Activated T-helper 1 cell treated with anti-CD3 and anti-CD28 coated beads, Interleukin-12 subunit alpha, Interleukin-12 subunit beta, Interleukin-2, Interleukin-4 antibody, amounts not matched to agents 30 ng/mL and 10 ng/mL and 1 ng/mL, durations not matched to agents 14 hours and 24 hours and 36 hours (primary cell): ENCODE data around the gene GIMAP8. TPM values are rescaled to one million over a fixed set of nuclear protein-coding genes. Genes with fewer than 3 reads are reported as not detected.

Experiments
- DNase-seq: peaks from one replicate; pipeline ENCODE4 v3.0.0; 2021; ENCODE audit warnings: low spot score
- H3K27ac Mint-ChIP-seq: one replicate; pipeline ENCODE4 v1.8.0; 2021; ENCODE audit warnings: mild to moderate bottlenecking, mixed read lengths
- H3K27me3 Mint-ChIP-seq: one replicate; pipeline ENCODE4 v1.8.0; 2022; ENCODE audit warnings: mild to moderate bottlenecking, moderate library complexity, mixed read lengths; ENCODE audit not compliant: insufficient read depth
- H3K36me3 Mint-ChIP-seq: one replicate; pipeline ENCODE4 v1.8.0; 2021; ENCODE audit warnings: low read depth, mixed read lengths
- H3K4me1 Mint-ChIP-seq: one replicate; pipeline ENCODE4 v1.8.0; 2021; ENCODE audit warnings: low read depth, mixed read lengths
- H3K4me3 Mint-ChIP-seq: one replicate; pipeline ENCODE4 v1.8.0; 2021; ENCODE audit warnings: mild to moderate bottlenecking, moderate library complexity, mixed read lengths
- H3K9me3 Mint-ChIP-seq: one replicate; pipeline ENCODE4 v1.8.0; 2021; ENCODE audit warnings: mixed read lengths
- intact Hi-C: fragments of 100-400 bp; cut with micrococcal nuclease; formaldehyde crosslinking; loops from one replicate; pipeline ENCODE4 v1.15.1; 2024
- total RNA-seq: library from RNA; stranded (reverse); gene quantifications from 2 replicates; pipeline ENCODE4 v1.2.3, GENCODE V29; 2022

The GIMAP8 gene
- total RNA-seq, 1 donor from 2014 or later, result 9.4 TPM

DNA sequence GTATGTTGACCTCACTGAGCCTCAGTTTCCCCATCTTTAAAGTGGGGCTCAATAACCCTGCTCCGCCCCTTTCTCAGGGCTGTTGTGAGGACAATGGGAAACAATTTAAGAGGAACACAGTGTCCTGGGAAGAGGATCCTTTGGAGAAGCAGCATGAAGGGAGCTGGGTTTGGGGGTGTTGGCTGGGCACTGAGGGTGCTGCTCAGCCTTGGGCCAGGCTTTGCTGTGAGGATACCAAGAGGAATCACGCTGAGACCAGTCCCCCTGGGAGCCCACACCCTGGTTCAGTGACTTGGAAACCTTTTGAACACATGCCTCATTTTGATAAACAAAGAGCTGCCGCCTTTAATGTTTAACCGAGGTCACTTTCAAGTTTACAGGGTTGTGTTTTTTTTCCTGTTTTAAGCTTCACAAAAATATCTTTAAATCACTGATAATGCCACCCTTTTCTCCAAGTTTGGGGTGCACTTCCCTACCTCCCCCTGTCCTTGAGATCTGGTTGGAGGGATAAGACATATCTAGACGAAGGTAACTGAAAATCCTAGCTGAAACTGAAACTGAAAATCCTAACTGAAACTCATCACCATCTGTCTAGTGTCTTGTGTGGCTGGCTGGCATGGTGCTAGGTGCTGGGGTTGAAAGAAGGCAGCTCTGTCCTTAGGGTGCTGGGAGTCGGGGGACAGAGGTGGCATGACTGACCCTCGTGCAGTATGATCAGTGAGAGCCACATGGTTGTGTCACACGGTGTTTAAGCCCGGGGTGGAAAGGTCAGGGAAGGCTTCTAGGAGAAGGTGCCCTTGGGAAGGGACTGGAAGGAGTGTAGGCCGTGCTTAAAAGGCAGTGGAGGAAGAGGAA, 43.6 kb upstream of the GIMAP8 start:
- DNase-seq, result peak; percentile 33
- intact Hi-C loops, result loop anchor here (1.0 to 10.0 kb wide), 3 partner anchors 15 to 611 kb away; partner anchors contain the start of gene ATP6V0E2
- peaks cover 22% of the 10 kb centered on the region for H3K36me3 Mint-ChIP-seq
- H3K9me3 Mint-ChIP-seq, result no peaks in the 10 kb centered on the region
- peaks cover 52% of the 10 kb centered on the region for H3K4me1 Mint-ChIP-seq
- peak overlapping the region; percentile 95 for H3K27ac Mint-ChIP-seq
- H3K4me3 Mint-ChIP-seq, result peak overlapping the region; percentile 95
- no peaks in the 10 kb centered on the region for H3K27me3 Mint-ChIP-seq

DNA sequence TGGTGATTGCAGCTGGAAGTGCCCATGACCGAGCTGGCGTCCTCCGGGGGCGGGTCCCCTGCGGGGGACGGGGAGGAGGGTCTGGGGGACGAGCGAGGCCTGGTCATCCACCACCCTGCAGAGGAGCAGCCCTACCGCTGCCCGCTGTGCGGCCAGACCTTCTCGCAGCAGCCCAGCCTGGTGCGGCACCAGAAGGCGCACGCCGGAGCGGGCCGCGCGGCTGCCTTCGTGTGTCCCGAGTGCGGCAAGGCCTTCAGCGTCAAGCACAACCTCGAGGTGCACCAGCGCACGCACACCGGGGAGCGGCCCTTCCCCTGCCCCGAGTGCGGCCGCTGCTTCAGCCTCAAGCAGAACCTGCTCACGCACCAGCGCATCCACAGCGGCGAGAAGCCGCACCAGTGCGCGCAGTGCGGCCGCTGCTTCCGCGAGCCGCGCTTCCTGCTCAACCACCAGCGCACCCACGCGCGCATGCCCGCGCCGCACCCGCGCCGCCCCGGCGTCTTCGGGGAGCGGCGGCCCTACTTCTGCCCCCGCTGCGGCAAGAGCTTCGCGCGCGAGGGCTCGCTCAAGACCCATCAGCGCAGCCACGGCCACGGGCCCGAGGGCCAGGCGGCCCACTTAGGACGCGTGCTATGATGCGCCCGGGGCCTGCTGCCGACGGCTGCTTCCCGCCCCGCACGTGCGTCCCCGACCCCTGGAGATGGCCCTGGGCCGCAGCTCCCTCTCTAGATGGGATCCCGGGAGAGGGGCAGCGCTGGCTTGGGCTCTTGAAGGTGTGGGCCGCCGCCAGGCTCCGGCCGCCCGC, 42.6 kb upstream of the GIMAP8 start:
- H3K27ac Mint-ChIP-seq, result no peak overlapping the region
- no peaks in the 10 kb centered on the region for H3K9me3 Mint-ChIP-seq
- intact Hi-C loops, result loop anchor here (1.0 to 10.0 kb wide), 3 partner anchors 14 to 610 kb away; partner anchors contain the start of gene ATP6V0E2
- H3K27me3 Mint-ChIP-seq, result no peaks in the 10 kb centered on the region
- H3K4me1 Mint-ChIP-seq, result peaks cover 46% of the 10 kb centered on the region
- peaks cover 25% of the 10 kb centered on the region for H3K36me3 Mint-ChIP-seq
- DNase-seq, result no peak
- no peak overlapping the region for H3K4me3 Mint-ChIP-seq

DNA sequence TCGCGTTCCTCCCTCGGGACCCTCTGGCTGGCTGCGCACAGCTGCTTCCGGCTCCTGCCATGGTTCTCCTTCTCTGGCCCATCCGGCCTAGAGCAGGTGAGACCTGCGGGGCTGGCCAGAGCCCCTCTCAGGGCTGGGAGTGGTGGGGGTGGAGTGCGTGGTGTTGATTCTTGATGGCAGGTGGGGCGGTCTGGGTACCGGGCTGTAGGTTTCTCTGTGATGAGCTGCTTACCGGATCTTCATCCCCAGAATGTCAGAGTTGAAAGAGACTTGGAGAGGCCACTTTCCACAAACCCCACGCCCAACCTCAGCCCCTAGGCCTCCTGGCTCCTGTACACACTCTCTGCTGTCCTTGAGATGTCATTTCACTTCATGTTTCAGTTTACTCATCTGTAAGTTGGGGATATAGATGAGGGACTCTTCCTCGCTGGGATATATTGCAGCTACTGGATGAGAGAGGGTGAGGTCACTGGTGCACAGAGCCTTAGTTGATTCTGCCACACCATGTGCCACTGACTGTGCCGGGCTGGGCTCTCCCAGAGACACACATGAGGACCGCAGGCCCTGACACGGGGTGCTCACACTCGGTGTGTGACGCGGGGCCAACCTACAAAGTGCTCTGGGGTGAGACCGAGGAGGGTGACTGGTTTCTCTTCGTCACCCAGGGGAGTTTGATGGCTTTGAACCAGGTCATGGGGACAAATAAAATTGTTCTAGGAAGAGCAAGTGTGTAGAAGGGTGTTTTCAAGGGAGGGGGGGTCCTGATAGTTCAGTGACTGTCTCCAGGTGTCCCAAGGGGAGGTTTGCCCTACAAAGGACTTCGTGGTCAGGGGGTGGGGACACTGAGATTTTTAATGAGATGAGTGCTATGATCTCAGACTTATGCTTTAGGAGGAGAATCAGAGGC, 41.8 kb upstream of the GIMAP8 start:
- Mint-ChIP-seq H3K36me3 (peaks cover 28% of the 10 kb centered on the region), H3K9me3 (no peaks in the 10 kb centered on the region), H3K27me3 (peaks cover 1% of the 10 kb centered on the region), H3K4me3 (no peak overlapping the region), H3K27ac (peak overlapping the region; percentile 15), H3K4me1 (peaks cover 37% of the 10 kb centered on the region)
- intact Hi-C loops, result loop anchor here (5.0 to 10.0 kb wide), 2 partner anchors 534 to 609 kb away; partner anchors contain the start of gene ATP6V0E2
- DNase-seq, result no peak

DNA sequence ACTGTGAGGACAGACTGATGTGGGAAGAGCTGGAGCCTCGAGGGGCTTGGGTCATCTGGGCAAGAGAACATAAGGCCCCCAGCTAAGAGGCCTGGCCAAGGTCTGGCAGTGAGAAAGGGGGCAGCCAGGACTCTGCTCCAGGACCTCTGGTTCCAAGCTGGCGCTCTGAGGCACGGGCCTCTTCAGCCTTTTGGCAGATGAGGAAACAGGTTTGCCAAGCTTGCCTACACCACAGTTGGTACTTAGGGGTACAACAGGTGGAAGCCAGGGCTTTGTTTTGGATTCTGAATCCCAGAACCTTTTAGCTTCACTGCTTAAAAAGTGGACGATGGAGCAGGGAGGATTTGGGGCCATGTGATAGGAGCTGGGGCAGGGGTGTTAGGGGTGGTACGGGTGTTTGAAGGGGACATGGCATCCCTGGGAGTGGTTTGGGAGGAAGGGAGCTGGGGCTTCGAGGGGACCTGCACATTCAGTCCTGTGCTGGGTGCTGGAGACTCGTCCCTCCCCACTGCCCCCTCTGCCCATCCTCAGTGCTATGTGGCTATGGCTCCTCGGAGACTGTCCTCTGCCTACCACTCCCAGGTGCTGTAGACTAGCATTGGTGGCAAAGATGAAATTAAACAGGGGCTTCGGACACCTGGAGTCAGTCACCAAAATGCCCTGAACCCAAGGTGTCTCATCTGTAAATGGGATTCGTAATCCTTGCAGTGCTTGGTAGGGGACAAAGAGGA, 41.0 kb upstream of the GIMAP8 start:
- DNase-seq, result no peak
- H3K36me3 Mint-ChIP-seq, result peaks cover 28% of the 10 kb centered on the region
- intact Hi-C loops, result loop anchor here (5.0 to 10.0 kb wide), 2 partner anchors 535 to 608 kb away; partner anchors contain the start of gene ATP6V0E2
- H3K9me3 Mint-ChIP-seq, result no peaks in the 10 kb centered on the region
- no peak overlapping the region for H3K4me3 Mint-ChIP-seq
- H3K27ac Mint-ChIP-seq, result peak overlapping the region; percentile 15
- H3K4me1 Mint-ChIP-seq, result peaks cover 29% of the 10 kb centered on the region
- peaks cover 1% of the 10 kb centered on the region for H3K27me3 Mint-ChIP-seq

DNA sequence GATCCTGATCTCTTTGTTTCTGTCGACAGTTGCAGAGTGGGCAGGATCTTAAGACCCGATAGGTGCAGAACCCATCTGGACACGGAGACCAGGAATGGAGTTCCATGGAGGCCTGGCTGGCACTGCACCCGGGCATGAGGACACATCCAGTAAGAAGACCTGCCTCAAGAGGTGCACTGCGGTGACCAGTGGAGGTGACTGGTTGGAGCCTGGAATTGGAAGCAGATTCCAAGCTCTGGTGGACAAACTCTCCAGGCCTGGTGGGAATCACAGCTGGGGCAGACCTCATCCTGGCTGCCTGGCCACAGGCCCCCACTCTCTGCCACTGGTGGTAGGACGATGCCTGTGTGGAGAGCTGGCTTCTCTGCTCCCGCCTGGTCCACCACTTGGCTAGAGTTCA, 40.3 kb upstream of the GIMAP8 start:
- intact Hi-C loops, result no loop called here
- peaks cover 28% of the 10 kb centered on the region for H3K36me3 Mint-ChIP-seq

DNA sequence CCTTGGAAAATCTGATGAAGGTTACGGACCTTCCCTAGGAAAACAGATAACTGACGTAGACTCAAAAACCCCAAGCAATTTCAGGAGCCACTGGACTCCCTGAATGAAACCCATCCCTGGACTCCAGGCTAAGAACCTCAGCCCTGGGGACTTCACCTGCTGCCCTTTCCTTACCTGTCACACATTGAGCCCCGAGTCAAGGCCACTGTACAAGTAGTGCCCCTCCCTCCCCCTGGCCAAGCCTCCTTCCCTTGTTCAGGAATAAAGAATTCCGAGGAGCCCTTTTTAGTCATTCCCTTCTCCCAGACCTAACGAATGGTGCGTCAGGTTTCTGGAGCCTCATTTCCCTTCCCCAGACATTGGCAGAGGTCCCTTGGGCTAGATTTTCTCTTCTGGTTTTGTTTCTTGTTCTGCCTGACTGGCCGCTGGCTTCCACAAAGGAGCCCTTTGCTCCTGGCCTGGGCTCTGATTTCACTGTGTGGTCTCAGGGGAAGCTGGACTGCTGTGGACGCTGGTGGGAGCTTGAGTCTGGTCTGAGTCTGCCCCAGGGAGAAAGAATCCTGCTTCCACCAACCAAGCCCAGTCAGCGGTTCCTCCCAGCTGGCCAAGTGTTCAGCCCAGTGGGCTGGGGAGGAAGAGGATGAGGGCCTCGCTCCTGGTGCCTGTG, 39.6 kb upstream of the GIMAP8 start:
- Mint-ChIP-seq H3K27me3 (peaks cover 1% of the 10 kb centered on the region), H3K4me1 (peaks cover 22% of the 10 kb centered on the region), H3K36me3 (peaks cover 28% of the 10 kb centered on the region), H3K4me3 (no peak overlapping the region), H3K9me3 (no peaks in the 10 kb centered on the region), H3K27ac (no peak overlapping the region)
- DNase-seq, result no peak
- intact Hi-C loops, result no loop called here

More for the DNA sequence above, 40.3 kb upstream of the GIMAP8 start:
- H3K9me3 Mint-ChIP-seq, result no peaks in the 10 kb centered on the region
- H3K27ac Mint-ChIP-seq, result no peak overlapping the region
- H3K4me3 Mint-ChIP-seq, result no peak overlapping the region
- peaks cover 1% of the 10 kb centered on the region for H3K27me3 Mint-ChIP-seq
- H3K4me1 Mint-ChIP-seq, result peaks cover 26% of the 10 kb centered on the region
- no peak for DNase-seq

DNA sequence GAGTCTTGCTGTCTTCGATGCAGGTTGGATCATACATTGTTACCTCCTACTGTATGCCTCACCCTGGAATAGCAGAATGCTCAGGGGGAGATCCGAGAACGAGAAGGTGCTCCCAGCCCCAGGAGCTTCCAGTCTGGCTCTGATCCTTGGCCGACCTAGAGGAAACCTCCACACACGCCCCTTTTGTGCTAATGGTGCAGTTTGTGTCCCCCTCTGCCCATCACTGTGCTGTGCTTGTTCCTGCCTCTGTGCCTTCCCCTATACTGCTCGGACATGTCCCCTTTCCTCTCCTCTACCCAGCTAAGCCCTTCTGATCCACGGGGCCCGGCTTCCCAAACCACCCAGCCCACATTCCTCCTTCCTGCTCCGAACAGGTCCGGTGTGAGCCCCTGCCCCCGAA, 38.8 kb upstream of the GIMAP8 start:
- DNase-seq, result no peak
- Mint-ChIP-seq H3K4me1 (peaks cover 14% of the 10 kb centered on the region), H3K9me3 (no peaks in the 10 kb centered on the region), H3K4me3 (no peak overlapping the region), H3K36me3 (peaks cover 28% of the 10 kb centered on the region), H3K27ac (no peak overlapping the region), H3K27me3 (peaks cover 1% of the 10 kb centered on the region)
- intact Hi-C loops, result no loop called here

DNA sequence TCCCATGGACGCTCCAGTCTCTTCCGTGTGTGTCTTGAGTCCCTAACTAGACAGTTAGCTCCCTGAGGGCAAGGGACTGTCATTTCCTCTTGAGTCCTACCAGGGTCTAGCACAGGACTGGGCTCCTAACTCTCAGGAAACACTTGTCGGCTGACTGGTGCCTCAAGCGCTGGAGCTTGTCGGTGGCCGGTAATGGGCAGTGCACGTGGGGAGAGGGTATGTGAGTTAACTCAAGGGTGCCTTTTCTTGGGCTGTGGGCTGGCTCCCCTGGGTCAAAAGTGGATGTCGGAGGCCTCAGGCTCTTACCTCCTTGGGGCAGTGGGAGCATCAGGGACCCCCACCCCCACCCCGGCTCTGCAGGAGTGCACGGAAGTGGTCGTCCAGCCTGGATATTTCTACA, 38.4 kb upstream of the GIMAP8 start:
- Mint-ChIP-seq H3K36me3 (peaks cover 27% of the 10 kb centered on the region), H3K4me1 (peaks cover 10% of the 10 kb centered on the region), H3K9me3 (no peaks in the 10 kb centered on the region), H3K4me3 (no peak overlapping the region), H3K27me3 (peaks cover 1% of the 10 kb centered on the region), H3K27ac (no peak overlapping the region)
- intact Hi-C loops, result no loop called here
- no peak for DNase-seq

DNA sequence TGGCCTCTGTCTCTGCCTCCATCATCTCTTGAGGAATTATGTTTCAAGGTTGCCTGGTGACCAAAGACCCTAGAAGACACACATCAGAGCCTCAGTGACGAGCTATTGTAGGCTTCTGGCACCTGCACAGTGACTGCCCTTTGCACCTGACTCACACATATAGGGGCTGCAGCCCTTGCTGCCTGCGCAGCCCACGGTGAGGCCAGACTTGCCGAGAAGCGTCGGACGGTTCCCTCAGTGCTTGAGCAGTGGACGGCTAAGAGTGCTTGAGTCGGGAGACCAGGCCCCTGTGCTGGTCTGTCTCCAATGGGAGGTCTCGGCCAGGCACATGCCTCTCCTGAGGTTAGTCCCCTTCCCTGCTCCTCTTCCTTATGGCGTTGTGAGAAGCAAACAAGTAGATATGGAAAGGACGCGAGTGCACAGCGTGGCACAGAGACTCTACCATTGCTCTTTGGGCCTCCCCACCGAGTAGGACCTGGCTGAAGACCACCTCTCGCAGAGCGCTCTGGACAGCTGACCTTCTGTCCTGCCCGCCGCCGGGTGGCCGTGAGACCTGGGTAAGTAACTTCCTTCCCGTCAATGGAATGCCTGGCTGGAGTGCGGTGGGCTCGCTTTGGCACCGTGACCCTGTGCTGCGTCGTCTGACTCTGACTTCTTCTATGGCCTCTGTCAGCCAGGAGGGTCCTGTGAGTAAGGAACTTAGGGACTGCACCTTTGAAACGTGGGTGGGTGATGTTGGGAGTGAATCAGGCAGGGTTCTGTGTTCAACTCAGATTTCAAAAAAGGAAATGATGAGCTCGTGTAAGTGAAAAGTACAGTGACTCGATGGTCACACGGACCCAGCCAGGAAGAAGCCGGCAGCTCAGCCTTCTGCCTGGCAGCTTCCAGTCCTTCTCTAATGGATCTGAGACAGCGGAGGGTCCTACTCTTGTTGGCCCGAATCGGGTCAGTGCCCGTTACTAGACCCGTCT, 37.6 kb upstream of the GIMAP8 start:
- DNase-seq, result no peak
- no peak overlapping the region for H3K4me3 Mint-ChIP-seq
- no peaks in the 10 kb centered on the region for H3K9me3 Mint-ChIP-seq
- intact Hi-C loops, result no loop called here
- H3K27ac Mint-ChIP-seq, result peak overlapping the region; percentile 13
- peaks cover 1% of the 10 kb centered on the region for H3K27me3 Mint-ChIP-seq
- peaks cover 7% of the 10 kb centered on the region for H3K4me1 Mint-ChIP-seq
- H3K36me3 Mint-ChIP-seq, result peaks cover 25% of the 10 kb centered on the region

DNA sequence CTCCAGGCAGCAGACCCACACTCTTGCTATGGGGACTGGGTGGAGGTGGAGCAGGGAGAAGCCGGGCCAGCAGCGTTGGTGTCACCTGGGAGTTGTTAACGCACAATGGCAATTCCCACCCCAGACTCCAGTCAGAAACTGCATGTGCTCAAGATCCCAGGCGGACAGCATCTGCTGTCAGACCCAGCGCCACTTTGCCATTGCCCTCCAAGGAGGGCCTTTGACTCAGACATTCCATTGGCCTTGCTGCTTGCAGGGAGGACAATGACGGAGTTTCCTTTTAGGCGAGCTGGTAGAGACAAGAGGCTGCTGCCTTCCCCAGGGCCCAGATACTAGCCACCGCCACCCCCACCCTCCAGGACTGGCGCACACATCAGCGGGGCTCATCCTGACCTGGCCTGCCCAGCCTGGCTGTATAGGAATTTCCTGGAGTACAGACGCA, 36.8 kb upstream of the GIMAP8 start:
- no peak overlapping the region for H3K27ac Mint-ChIP-seq
- DNase-seq, result no peak
- no peaks in the 10 kb centered on the region for H3K9me3 Mint-ChIP-seq
- H3K4me3 Mint-ChIP-seq, result no peak overlapping the region
- peaks cover 3% of the 10 kb centered on the region for H3K4me1 Mint-ChIP-seq
- peaks cover 1% of the 10 kb centered on the region for H3K27me3 Mint-ChIP-seq
- H3K36me3 Mint-ChIP-seq, result peaks cover 22% of the 10 kb centered on the region
- intact Hi-C loops, result no loop called here
